ENCODE results near the gene LCN15. TPM values are rescaled to one million over a fixed set of nuclear protein-coding genes. Genes with fewer than 3 reads are reported as not detected.
"Not testable (repeated sequence)": the region's sequence is repeated elsewhere in the genome, so short reads cannot be mapped to it uniquely, and the experiment has no call there.

Gene LCN15
- total RNA-seq, 1 donor from 2014 or later: 1.3 TPM

GRCh38 chr9:136806067-136806466, 41.7 kb upstream of the LCN15 start:
- Mint-ChIP-seq H3K4me3 (peak overlapping the region; percentile 77), H3K27me3 (ENCODE audit: low read depth) (no peaks in the 10 kb centered on the region), H3K4me1 (peaks cover 32% of the 10 kb centered on the region), H3K27ac (no peak overlapping the region), H3K36me3 (peaks cover 14% of the 10 kb centered on the region), H3K9me3 (no peaks in the 10 kb centered on the region)
- TF ChIP-seq, protein P1, sequence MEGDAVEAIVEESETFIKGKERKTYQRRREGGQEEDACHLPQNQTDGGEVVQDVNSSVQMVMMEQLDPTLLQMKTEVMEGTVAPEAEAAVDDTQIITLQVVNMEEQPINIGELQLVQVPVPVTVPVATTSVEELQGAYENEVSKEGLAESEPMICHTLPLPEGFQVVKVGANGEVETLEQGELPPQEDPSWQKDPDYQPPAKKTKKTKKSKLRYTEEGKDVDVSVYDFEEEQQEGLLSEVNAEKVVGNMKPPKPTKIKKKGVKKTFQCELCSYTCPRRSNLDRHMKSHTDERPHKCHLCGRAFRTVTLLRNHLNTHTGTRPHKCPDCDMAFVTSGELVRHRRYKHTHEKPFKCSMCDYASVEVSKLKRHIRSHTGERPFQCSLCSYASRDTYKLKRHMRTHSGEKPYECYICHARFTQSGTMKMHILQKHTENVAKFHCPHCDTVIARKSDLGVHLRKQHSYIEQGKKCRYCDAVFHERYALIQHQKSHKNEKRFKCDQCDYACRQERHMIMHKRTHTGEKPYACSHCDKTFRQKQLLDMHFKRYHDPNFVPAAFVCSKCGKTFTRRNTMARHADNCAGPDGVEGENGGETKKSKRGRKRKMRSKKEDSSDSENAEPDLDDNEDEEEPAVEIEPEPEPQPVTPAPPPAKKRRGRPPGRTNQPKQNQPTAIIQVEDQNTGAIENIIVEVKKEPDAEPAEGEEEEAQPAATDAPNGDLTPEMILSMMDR (IDR thresholded peaks at IDR 0.05; ENCODE audit: unreplicated experiment): no peak
- no peak for DNase-seq (ENCODE audit: low spot score in 2 of 2, unreplicated experiment in 2 of 2)

- no peak overlapping the region for H3K27ac Mint-ChIP-seq
- no peak for DNase-seq (ENCODE audit: low spot score in 2 of 2, unreplicated experiment in 2 of 2)
- H3K27me3 Mint-ChIP-seq (ENCODE audit: low read depth): no peaks in the 10 kb centered on the region
- peaks cover 11% of the 10 kb centered on the region for H3K36me3 Mint-ChIP-seq
- H3K4me1 Mint-ChIP-seq: peaks cover 34% of the 10 kb centered on the region
- TF ChIP-seq, protein P1 (IDR thresholded peaks at IDR 0.05; ENCODE audit: unreplicated experiment): no peak
- no peak overlapping the region for H3K4me3 Mint-ChIP-seq
- H3K9me3 Mint-ChIP-seq: no peaks in the 10 kb centered on the region
Measured at GRCh38 chr9:136805207-136805740, 41.0 kb upstream of the LCN15 start.

DNA sequence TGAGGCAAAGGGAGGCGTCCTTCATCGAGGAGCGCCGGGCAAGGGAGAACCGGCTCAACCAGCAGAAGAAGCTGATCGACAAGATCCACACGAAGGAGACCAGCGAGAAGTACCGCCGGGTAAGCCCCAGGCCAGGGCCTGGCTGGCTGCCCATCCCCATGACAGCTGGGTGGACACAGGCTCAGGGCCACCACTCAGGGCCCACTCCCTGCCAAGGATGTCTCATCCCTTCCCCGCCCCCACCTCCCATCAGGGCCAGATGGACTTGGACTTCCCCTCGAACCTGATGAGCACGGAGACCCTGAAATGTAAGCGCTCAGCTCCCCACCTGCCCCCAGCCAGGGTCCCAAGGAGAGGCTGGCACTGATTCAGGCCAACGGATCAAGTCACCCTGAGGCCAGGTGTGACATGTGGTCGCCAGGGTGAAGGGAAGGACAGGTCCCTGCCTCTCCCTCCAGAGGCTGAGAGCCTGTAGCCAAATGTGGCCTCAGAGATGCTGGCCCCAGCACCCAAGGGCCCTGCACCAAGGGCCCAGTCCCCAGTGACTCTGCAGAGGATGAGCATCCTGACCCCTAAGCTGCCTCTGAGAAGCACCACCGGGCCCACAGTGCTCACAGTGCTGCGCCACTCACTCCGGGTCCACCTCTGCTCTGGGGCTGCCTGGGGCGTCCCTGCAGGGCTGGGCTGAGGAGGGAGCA, 40.3 kb upstream of the LCN15 start:
- TF ChIP-seq, protein P1 (IDR thresholded peaks at IDR 0.05; ENCODE audit: unreplicated experiment): no peak
- H3K4me3 Mint-ChIP-seq: no peak overlapping the region

DNA sequence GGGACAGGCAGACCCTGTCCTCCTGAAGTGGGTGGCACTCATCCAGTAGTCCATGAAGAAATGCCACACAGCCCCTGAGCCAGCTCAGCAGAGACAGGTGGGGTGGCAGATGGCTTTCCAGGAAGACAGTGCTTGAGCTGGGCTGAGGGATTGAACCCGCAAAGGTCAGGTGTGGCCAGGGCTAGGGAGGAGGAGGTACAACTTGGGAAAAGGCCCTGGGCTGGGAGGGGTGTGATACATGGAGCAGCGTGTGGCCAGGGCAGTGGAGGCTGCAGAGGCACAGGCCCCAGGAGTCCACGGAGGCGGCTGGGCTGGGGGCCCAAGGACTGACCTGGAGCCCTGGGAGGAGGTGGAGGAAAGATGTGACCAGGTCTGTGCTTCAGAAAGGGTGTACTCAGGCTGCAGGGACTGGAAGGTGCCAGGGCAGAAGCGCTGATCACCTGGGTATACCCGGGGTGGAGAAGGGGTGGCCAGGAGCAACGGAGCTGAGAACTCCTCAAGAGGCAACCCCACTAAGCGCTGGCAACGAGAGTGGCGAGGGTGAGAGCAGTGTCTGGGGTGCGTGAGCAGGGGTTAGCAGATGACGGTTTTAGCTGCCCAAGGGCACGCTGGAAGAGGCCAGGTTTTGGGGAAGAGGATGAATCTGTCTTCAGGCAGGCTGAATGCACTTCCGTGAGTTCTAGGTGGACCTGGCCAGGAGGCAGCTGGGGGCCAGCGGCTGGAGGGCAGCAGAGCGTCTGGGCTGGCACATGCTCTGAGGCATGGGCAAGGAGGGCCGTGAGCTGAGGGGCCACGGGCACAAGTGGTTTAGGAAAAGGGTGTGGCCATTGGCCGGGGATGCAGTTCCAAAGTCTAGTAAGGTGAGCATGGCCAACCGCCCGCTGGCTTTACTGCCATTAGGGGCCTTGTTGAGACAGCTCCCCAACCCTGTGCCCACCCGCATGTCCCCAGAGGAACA, 39.5 kb upstream of the LCN15 start:
- H3K27ac Mint-ChIP-seq: no peak overlapping the region
- H3K36me3 Mint-ChIP-seq: peaks cover 11% of the 10 kb centered on the region
- no peaks in the 10 kb centered on the region for H3K27me3 Mint-ChIP-seq (ENCODE audit: low read depth)
- TF ChIP-seq, protein P1 (IDR thresholded peaks at IDR 0.05; ENCODE audit: unreplicated experiment): no peak
- H3K4me1 Mint-ChIP-seq: peaks cover 24% of the 10 kb centered on the region
- H3K4me3 Mint-ChIP-seq: no peak overlapping the region
- no peak for DNase-seq (ENCODE audit: low spot score in 2 of 2, unreplicated experiment in 2 of 2)
- H3K9me3 Mint-ChIP-seq: no peaks in the 10 kb centered on the region

More for the DNA sequence above, 40.3 kb upstream of the LCN15 start:
- no peak overlapping the region for H3K27ac Mint-ChIP-seq
- peaks cover 11% of the 10 kb centered on the region for H3K36me3 Mint-ChIP-seq
- no peaks in the 10 kb centered on the region for H3K27me3 Mint-ChIP-seq (ENCODE audit: low read depth)
- DNase-seq (ENCODE audit: low spot score in 2 of 2, unreplicated experiment in 2 of 2): no peak
- H3K4me1 Mint-ChIP-seq: peaks cover 32% of the 10 kb centered on the region
- no peaks in the 10 kb centered on the region for H3K9me3 Mint-ChIP-seq

- H3K27ac Mint-ChIP-seq: not testable (repeated sequence)
- peaks cover 11% of the 10 kb centered on the region for H3K36me3 Mint-ChIP-seq
Measured at GRCh38 chr9:136803009-136803550, 38.8 kb upstream of the LCN15 start.

More at GRCh38 chr9:136803009-136803550, 38.8 kb upstream of the LCN15 start:
- DNase-seq (ENCODE audit: low spot score in 2 of 2, unreplicated experiment in 2 of 2); H3K4me3 Mint-ChIP-seq; H3K9me3 Mint-ChIP-seq; H3K27me3 Mint-ChIP-seq (ENCODE audit: low read depth): not testable (repeated sequence)
- H3K4me1 Mint-ChIP-seq: peaks cover 22% of the 10 kb centered on the region
